Small intestine (tissue), 7 donors: ENCODE results near the gene PROS1. TPM values are rescaled to one million over a fixed set of nuclear protein-coding genes. Genes with fewer than 3 reads are reported as not detected.

Source experiments
- DNase-seq, 2 donors: peaks; one replicate each; pipeline versions ENCODE4 v3.0.0 to v3.0.0-alpha.2; 2013
- FAIRE-seq: peaks from 2 replicates; lab custom pipeline; 2012; peaks lifted over from hg19 to GRCh38; lab: Jason Lieb, UNC
- H3K27ac ChIP-seq, 3 donors: one replicate each; pipeline ENCODE4 v1.5.1; 2013; ENCODE audit warnings: low read length in 2 of 3, mild to moderate bottlenecking in 2 of 3, control low read depth in 1 of 3, inconsistent platforms in 1 of 3, low read depth in 1 of 3, moderate library complexity in 1 of 3
- H3K27me3 ChIP-seq, 3 donors: one replicate each; pipeline ENCODE4 v1.6.1; 2013; ENCODE audit warnings: low read length in 3 of 3, inconsistent platforms in 1 of 3; ENCODE audit not compliant: control insufficient read depth in 3 of 3, insufficient read depth in 3 of 3
- H3K36me3 ChIP-seq, 3 donors: one replicate each; pipeline ENCODE4 v1.6.1; 2013; ENCODE audit warnings: low read length in 3 of 3, inconsistent platforms in 1 of 3, low read depth in 1 of 3, mild to moderate bottlenecking in 1 of 3, moderate library complexity in 1 of 3; ENCODE audit not compliant: control insufficient read depth in 3 of 3, insufficient read depth in 2 of 3
- H3K4me1 ChIP-seq, 3 donors: one replicate each; pipeline ENCODE4 v1.6.1; 2013; ENCODE audit warnings: low read length in 2 of 3, inconsistent platforms in 1 of 3, low read depth in 1 of 3, mild to moderate bottlenecking in 1 of 3, moderate library complexity in 1 of 3; ENCODE audit not compliant: control insufficient read depth in 3 of 3, insufficient read depth in 2 of 3
- H3K4me3 ChIP-seq, 3 donors: one replicate each; pipeline ENCODE4 v1.5.1; 2013; ENCODE audit warnings: low read length in 3 of 3, control low read depth in 1 of 3, inconsistent platforms in 1 of 3, low read depth in 1 of 3, mild to moderate bottlenecking in 1 of 3, moderate library complexity in 1 of 3
- H3K9me3 ChIP-seq, 2 donors: one replicate each; pipeline ENCODE4 v1.6.1; 2013; ENCODE audit warnings: low read depth in 1 of 2, low read length in 1 of 2; ENCODE audit not compliant: control insufficient read depth in 2 of 2, insufficient read depth in 1 of 2
- WGBS, 3 donors: extraction: QIAGEN DNeasy Blood & Tissue Kit; methylation state at CpG; one replicate each; pipeline ENCODE4 v1.1.7; 2013; 5-methylcytosine and 5-hydroxymethylcytosine counted together
- polyA plus RNA-seq, 4 donors: library from polyadenylated mRNA; stranded (reverse) in 3 of 4; unstranded in 1 of 4; fragments of 200-250 nt in 3 of 4; fragments of 120-200 nt in 1 of 4; gene quantifications; one replicate each; pipeline versions ENCODE4 v1.2.1 to v1.2.3, GENCODE V29; 2013
- donor health status: healthy with polysubstance abuse.
- donor health status: control.
- donor health status: control.
- donor health status: Bipolar disorder and iron deficiency.
- donor health status: healthy.

The PROS1 gene
- polyA plus RNA-seq, 4 donors, result 1.1 to 68.0 (median 14.1) TPM

DNA sequence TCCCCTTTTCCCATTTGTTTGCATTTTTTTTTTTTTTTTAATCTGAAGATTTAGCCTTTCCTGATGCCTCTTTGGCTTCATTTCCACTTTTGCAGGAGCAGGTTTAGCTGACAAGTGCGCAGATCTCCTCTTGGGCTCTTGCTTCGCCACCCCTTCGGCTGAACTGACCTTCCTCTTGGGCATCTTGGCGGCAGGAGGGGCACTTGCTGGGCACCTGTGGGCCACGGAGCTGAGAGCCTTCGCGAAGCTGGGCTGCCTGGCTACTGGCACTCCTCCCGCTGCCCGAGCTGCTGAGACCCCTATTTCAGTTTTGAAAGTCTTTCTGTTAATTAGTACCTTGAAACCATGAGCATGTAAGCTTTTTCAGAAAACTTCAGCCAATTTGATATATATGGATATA is 15.1 kb upstream of the PROS1 start:
- DNase-seq (no peak), FAIRE-seq (no peak)
- no peak overlapping the region for H3K4me3 ChIP-seq
- no peaks in the 10 kb centered on the region for H3K4me1 ChIP-seq
- H3K36me3 ChIP-seq, result no peaks in the 10 kb centered on the region
- H3K27ac ChIP-seq, result no peak overlapping the region
- H3K27me3 ChIP-seq, result no peaks in the 10 kb centered on the region
- no peaks in the 10 kb centered on the region for H3K9me3 ChIP-seq
- 92 to 95% (median 95%) methylated on average over 9 of the region's 9 CpGs for WGBS, 3 donors

DNA sequence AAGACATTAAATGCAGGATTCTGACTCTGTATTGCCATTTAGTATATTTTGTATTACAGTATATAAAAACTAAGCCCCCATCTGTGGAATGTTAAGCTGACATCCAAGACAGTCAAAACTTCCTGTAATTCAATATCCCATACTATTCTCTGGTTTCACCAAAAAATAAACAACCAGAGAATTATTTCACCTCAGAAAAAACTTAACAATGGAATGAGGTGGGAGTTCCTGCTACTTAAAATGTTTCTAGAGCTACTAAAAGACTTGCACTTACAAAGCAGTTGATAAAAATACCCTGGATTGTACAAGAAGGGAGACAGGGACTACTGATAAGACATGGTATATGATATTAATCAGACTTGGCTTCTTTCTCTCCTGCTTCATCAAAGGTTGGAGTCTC is 14.6 kb upstream of the PROS1 start:
- FAIRE-seq, result no peak
- H3K4me1 ChIP-seq, result no peaks in the 10 kb centered on the region
- no peaks in the 10 kb centered on the region for H3K27me3 ChIP-seq

DNA sequence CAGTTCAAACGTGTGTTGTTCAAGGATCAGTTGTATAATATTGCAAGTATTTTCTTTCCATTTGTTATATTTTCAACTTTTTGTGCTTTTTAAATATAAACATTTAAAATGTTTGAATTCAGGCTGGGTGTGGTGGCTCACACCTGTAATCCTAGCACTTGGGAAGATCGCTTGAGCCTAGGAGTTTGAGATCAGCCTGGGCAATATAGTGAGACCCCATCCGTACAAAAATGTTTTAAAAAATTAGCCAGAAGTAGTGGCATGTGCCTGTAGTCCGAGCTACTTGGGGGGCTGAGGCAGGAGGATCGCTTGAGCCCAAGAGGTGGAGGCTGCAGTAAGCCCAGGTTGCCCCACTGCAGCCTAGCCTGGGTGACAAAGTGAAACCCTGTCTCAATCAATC is 10.9 kb upstream of the PROS1 start:
- no peak for DNase-seq
- no peaks in the 10 kb centered on the region for H3K36me3 ChIP-seq
- no peaks in the 10 kb centered on the region for H3K27me3 ChIP-seq
- H3K9me3 ChIP-seq, result no peaks in the 10 kb centered on the region
- WGBS, 3 donors, result 82 to 94% (median 90%) methylated on average over 5 of the region's 5 CpGs
- no peak overlapping the region for H3K27ac ChIP-seq
- no peak overlapping the region for H3K4me3 ChIP-seq
- H3K4me1 ChIP-seq, result no peaks in the 10 kb centered on the region
- no peak for FAIRE-seq

More for the DNA sequence above, 14.6 kb upstream of the PROS1 start:
- H3K27ac ChIP-seq, result no peak overlapping the region
- H3K4me3 ChIP-seq, result no peak overlapping the region
- H3K36me3 ChIP-seq, result no peaks in the 10 kb centered on the region
- no peak for DNase-seq
- no peaks in the 10 kb centered on the region for H3K9me3 ChIP-seq

DNA sequence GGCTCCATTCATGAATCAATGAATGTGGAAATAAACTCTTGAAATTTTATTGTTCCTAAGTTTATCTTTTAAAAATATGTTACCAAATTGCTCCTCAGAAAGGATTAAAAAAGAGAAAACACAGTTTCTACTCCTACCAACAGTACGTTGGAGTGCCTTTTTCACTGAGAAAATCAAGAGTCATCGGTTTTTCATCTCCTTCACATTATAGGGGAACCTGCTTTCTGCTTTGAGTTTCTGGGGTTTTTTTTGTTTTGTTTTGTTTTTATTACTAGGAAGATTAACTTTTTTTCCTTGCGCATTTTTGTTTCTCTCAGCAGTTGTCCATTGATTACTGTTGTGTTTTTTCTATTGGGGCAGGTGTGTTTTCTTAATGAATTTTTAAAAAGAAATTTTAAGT is 9.7 kb upstream of the PROS1 start:
- no peak for FAIRE-seq
- H3K4me1 ChIP-seq, result no peaks in the 10 kb centered on the region
- 90 to 91% (median 91%) methylated on average over 3 of the region's 3 CpGs for WGBS, 3 donors

DNA sequence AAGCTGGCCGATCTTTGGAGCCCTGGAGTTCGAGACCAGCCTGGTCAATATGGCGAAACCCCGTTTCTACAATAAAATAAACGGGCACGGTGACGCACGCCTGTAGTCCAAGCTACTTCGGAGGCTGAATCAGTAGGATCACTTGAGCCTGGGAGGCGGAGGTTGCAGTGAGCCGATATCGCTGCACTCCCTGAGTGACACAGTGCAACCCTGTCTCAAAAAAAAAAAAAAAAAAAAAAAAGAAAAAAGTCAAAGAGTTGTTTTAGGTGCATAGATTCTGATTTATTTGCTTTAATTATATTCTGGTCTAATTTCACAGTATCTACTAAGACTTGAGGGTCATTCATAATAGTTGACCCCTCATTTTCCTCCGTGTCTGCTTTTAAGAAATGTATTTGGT is 8.0 kb upstream of the PROS1 start:
- 95 to 97% (median 95%) methylated on average over 13 of the region's 13 CpGs for WGBS, 3 donors
- H3K4me3 ChIP-seq, result no peak overlapping the region
- no peaks in the 10 kb centered on the region for H3K36me3 ChIP-seq
- no peak overlapping the region for H3K27ac ChIP-seq
- FAIRE-seq, result no peak
- DNase-seq, result no peak
- no peaks in the 10 kb centered on the region for H3K9me3 ChIP-seq
- no peaks in the 10 kb centered on the region for H3K27me3 ChIP-seq
- H3K4me1 ChIP-seq, result no peaks in the 10 kb centered on the region

More for the DNA sequence above, 9.7 kb upstream of the PROS1 start:
- H3K36me3 ChIP-seq, result no peaks in the 10 kb centered on the region
- no peaks in the 10 kb centered on the region for H3K27me3 ChIP-seq
- H3K27ac ChIP-seq, result no peak overlapping the region
- DNase-seq, result no peak
- no peak overlapping the region for H3K4me3 ChIP-seq
- H3K9me3 ChIP-seq, result no peaks in the 10 kb centered on the region

DNA sequence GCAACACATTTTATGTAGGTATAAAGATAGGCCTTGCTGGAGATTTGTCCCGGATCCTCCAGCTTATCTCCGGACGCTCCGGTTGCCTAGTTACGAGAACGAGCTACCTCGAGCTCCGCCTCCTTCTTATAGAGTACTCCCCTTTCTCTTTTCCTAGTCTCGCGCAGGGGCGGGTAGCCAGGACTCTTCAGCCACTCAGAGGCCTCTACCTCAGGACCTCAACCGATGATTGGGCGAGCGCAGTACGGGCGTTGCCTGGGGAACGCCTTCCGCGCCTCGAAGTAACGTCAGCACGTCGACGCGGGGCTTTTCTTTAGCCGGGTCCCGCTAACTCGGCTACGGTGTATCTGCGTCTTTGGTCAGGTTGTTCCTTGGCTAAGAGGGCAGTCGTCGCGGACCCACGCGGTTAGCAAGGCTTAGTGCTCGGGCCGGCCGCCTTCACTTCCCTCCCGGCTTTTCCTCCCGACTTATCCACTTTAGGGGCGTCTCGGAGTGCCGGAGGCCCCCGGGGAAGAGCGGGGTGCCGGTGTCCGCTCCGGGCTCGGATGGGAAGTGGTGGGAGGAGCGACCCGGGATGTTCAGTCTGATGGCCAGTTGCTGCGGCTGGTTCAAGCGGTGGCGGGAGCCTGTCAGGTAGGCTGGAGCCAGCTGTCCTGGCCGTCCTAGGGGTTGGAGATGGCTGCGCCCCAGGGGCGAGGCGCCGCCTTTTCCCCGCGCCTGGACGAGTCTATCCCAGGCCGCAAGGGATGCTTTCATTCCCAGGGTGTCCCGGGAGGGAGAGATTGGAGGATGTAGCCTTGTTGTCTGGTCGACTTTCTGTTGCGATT is 6.4 kb upstream of the PROS1 start, which contains the start of gene ARL13B:
Gene ARL13B, plus strand, starts transcription at position 306 of the 827 bp plus-strand sequence. Its CDS starts 269 bp downstream, at position 575.
- FAIRE-seq (peak; percentile 90), DNase-seq (peak; percentile 98 to 99)
- Histone ChIP-seq H3K27ac (peak within 1 kb of the TSS; percentile 54 to 98 (median 90)), H3K9me3 (no peaks in the 10 kb centered on the region), H3K36me3 (no peaks in the 10 kb centered on the region), H3K27me3 (peaks cover 0 to 3% (median 0%) of the 10 kb centered on the region in 3 donors), H3K4me3 (peak within 1 kb of the TSS; percentile 69 to 84 (median 81)), H3K4me1 (no peaks in the 10 kb centered on the region)
- 0% methylated on average over 66 of the region's 66 CpGs for WGBS, 3 donors

DNA sequence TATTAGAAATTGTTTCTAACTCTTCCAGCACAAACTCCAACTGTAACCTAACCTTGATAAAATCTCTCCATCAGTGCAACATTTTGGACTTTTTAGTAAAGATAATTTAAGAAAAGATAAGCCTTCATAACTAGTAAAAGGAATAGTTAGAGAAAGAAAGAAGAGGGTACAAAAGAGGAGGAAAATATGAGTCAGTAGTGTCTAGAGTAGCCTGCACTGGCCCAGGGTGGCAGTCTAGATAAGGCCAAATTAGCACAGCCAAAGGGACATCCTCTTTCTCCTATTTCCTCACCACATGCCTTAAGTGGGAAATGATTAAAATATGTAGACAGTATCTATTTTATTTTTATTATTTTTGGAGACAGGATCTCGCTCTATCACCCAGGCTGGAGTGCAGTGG is 3.7 kb downstream of the PROS1 start:
- Histone ChIP-seq H3K27ac (no peak overlapping the region), H3K4me1 (peaks cover 0 to 7% (median 0%) of the 10 kb centered on the region in 3 donors), H3K36me3 (no peaks in the 10 kb centered on the region), H3K9me3 (no peaks in the 10 kb centered on the region), H3K4me3 (no peak overlapping the region), H3K27me3 (no peaks in the 10 kb centered on the region)
- FAIRE-seq, result no peak
- 84 to 100% (median 94%) methylated on average over 1 of the region's 1 CpG for WGBS, 3 donors
- DNase-seq, result no peak

DNA sequence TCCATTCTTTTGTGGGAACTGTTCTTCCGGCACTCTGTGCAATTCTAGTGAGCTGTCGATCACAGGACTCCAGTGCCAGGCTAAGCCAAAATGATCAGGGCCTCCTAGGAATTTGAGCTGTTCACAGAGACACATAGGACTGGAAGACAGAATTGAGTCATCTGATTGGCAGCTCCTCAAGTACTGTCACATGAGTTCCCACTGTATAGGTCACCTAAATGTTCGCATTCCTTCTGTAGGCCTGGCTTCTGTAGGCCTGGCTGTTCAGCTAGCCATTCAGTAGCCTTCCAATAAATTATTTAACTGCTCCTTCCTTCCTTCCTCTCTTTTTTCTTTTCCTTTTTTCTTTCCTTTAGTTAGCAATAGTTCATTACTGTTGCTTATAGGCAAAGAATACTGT is 4.3 kb downstream of the PROS1 start:
- no peaks in the 10 kb centered on the region for H3K36me3 ChIP-seq
- 66 to 79% (median 67%) methylated on average over 3 of the region's 3 CpGs for WGBS, 3 donors

More for the DNA sequence above, 4.3 kb downstream of the PROS1 start:
- Histone ChIP-seq H3K9me3 (no peaks in the 10 kb centered on the region), H3K27ac (no peak overlapping the region), H3K27me3 (no peaks in the 10 kb centered on the region), H3K4me3 (no peak overlapping the region), H3K4me1 (peaks cover 0 to 7% (median 0%) of the 10 kb centered on the region in 3 donors)
- FAIRE-seq, result no peak
- DNase-seq, result no peak
